Endothelial cell of umbilical vein (primary cell): ENCODE measurements around the gene PAPPA2. TPM values are rescaled to one million over a fixed set of nuclear protein-coding genes. Genes with fewer than 3 reads are reported as not detected.

Source experiments
- BruUV-seq: library from RNA; stranded (reverse); fragments of 400-500 nt; replicated peaks from 2 replicates; lab custom pipeline; 2021; lab: Mats Ljungman, UMichigan
- CTCF ChIA-PET: fragments of 300-600, 350-600 bp; sonication (Branson Sonifier 250); formaldehyde crosslinking; loops from one replicate; lab custom pipeline; 2021; ENCODE audit warnings: antibody characterized with exemption, inconsistent platforms; lab: Charles Lee
- POLR2A ChIA-PET: fragments of 300-600, 350-600 bp; sonication (Branson Sonifier 250); formaldehyde crosslinking; loops from one replicate; lab custom pipeline; 2021; ENCODE audit warnings: antibody characterized with exemption, inconsistent platforms; lab: Charles Lee
- DNase-seq: peaks from one replicate; pipeline ENCODE4 v3.0.0-alpha.2; 2011; ENCODE audit warnings: low read depth, low spot score
- FAIRE-seq: peaks from 2 replicates; lab custom pipeline; 2011; peaks lifted over from hg19 to GRCh38; lab: Jason Lieb, UNC
- H2AFZ ChIP-seq: 2 replicates; pipeline ENCODE4 v1.6.0; 2012; ENCODE audit warnings: low read depth, low read length, control low read depth, inconsistent platforms
- H3K27ac ChIP-seq: 2 replicates; pipeline ENCODE4 v1.5.1; 2011; ENCODE audit warnings: low read depth, mild to moderate bottlenecking, control low read depth, low read length, moderate library complexity; ENCODE audit not compliant: insufficient read depth
- H3K27me3 ChIP-seq, 2 experiments: 2 replicates each; pipeline versions ENCODE4 v1.6.0 to v1.6.1; 2011; ENCODE audit warnings: low read length in 2 of 2, mixed read lengths in 1 of 2; ENCODE audit not compliant: control insufficient read depth in 2 of 2, insufficient read depth in 2 of 2
- H3K36me3 ChIP-seq, 2 experiments: 2 replicates in 1 of 2; 3 replicates in 1 of 2; pipeline ENCODE4 v1.5.1; 2011; ENCODE audit warnings: low read length in 2 of 2, mild to moderate bottlenecking in 1 of 2, moderate library complexity in 1 of 2; ENCODE audit not compliant: control insufficient read depth in 2 of 2, insufficient read depth in 2 of 2; ENCODE audit errors: extremely low read depth in 1 of 2
- H3K4me1 ChIP-seq: 3 replicates; pipeline ENCODE4 v1.5.1; 2011; ENCODE audit warnings: mild to moderate bottlenecking, low read length; ENCODE audit not compliant: control insufficient read depth, insufficient read depth; ENCODE audit errors: extremely low read depth
- H3K4me2 ChIP-seq: 2 replicates; pipeline ENCODE4 v1.6.1; 2011; ENCODE audit warnings: low read length, control low read depth, mixed read lengths; ENCODE audit not compliant: insufficient read depth
- H3K4me3 ChIP-seq, 3 experiments: fragments of 200-600 bp in 1 of 3; sonication (generic), shearing (Covaris generic) in 1 of 3; replicated peaks in 1 of 3; 2 replicates each; pipeline ENCODE4 v1.5.1; 2011 to 2016; ENCODE audit warnings: control low read depth in 3 of 3, low read length in 3 of 3, mild to moderate bottlenecking in 2 of 3, inconsistent platforms in 1 of 3, low read depth in 1 of 3, moderate library complexity in 1 of 3; ENCODE audit not compliant: insufficient read depth in 1 of 3
- H3K79me2 ChIP-seq: 2 replicates; pipeline ENCODE4 v1.6.0; 2012; ENCODE audit warnings: low read length, inconsistent platforms; ENCODE audit not compliant: control insufficient read depth, insufficient read depth
- H3K9ac ChIP-seq: replicated peaks from 2 replicates; pipeline ENCODE3; 2011; ENCODE audit warnings: low read length, control low read depth; ENCODE audit not compliant: insufficient read depth; ENCODE audit errors: extremely low read depth
- H3K9me1 ChIP-seq: replicated peaks from 3 replicates; pipeline ENCODE4 v1.6.0; 2011; ENCODE audit warnings: mild to moderate bottlenecking, low read length; ENCODE audit not compliant: control insufficient read depth, insufficient read depth; ENCODE audit errors: extremely low read depth
- H3K9me3 ChIP-seq: replicated peaks from 2 replicates; pipeline ENCODE4 v1.5.1; 2012; ENCODE audit warnings: low read length, inconsistent platforms; ENCODE audit not compliant: control insufficient read depth, insufficient read depth
- H4K20me1 ChIP-seq: replicated peaks from 2 replicates; pipeline ENCODE3; 2011; ENCODE audit warnings: mild to moderate bottlenecking, low read length; ENCODE audit not compliant: control insufficient read depth, insufficient read depth; ENCODE audit errors: extremely low read depth
- CTCF ChIP-seq, 2 donors: IDR thresholded peaks; 1 replicate in 1 of 2; 2 replicates in 1 of 2; pipeline ENCODE4 v1.5.1; 2011; ENCODE audit warnings: low read length in 2 of 2, mild to moderate bottlenecking in 2 of 2, moderate library complexity in 2 of 2, control low read depth in 1 of 2, inconsistent platforms in 1 of 2, low read depth in 1 of 2; ENCODE audit not compliant: insufficient read depth in 1 of 2; ENCODE audit errors: extremely low read depth in 1 of 2
- EZH2 ChIP-seq: IDR thresholded peaks from 2 replicates; pipeline ENCODE4 v1.6.1; 2012; ENCODE audit warnings: borderline replicate concordance, low read depth, mild to moderate bottlenecking, moderate library complexity, low read length, inconsistent platforms; ENCODE audit not compliant: severe bottlenecking
- FOS ChIP-seq: IDR thresholded peaks from 2 replicates; pipeline ENCODE4 v1.6.1; 2011; ENCODE audit warnings: mild to moderate bottlenecking, low read length, moderate library complexity, borderline replicate concordance; ENCODE audit not compliant: insufficient read depth
- GATA2 ChIP-seq: IDR thresholded peaks from 2 replicates; pipeline ENCODE4 v1.7.0; 2011; ENCODE audit warnings: low read depth, mild to moderate bottlenecking, moderate library complexity, mixed read lengths, low read length; ENCODE audit not compliant: insufficient read length, insufficient read depth
- JUN ChIP-seq: IDR thresholded peaks from 2 replicates; pipeline ENCODE4 v1.6.1; 2011; ENCODE audit warnings: borderline replicate concordance, low read depth; ENCODE audit not compliant: insufficient read length, insufficient read depth
- MYC ChIP-seq: IDR thresholded peaks from one replicate; pipeline ENCODE4 v1.6.1; 2011; ENCODE audit warnings: mild to moderate bottlenecking, low read depth, low read length
- POLR2A ChIP-seq: IDR thresholded peaks from 2 replicates; pipeline ENCODE4 v1.6.1; 2012; ENCODE audit warnings: low read depth, mild to moderate bottlenecking, control low read depth, low read length
- POLR2AphosphoS5 ChIP-seq: IDR thresholded peaks from 2 replicates; pipeline ENCODE4 v1.6.1; 2012; ENCODE audit warnings: low read depth, mild to moderate bottlenecking, control low read depth, low read length, moderate library complexity; ENCODE audit not compliant: insufficient read depth
- dilution Hi-C: fragments of 300-500 bp; cut with MboI; formaldehyde crosslinking; loops from one replicate; pipeline ENCODE4 v1.15.0; 2019; ENCODE audit warnings: low sequenced_read_pairs; ENCODE audit not compliant: extremely low pct_ligation_motif_present
- intact Hi-C: fragments of 100-400 bp; cut with micrococcal nuclease; formaldehyde crosslinking; loops from one replicate; pipeline ENCODE4 v1.10.0; 2022
- polyA plus RNA-seq, 4 experiments: library from polyadenylated mRNA; depleted of rRNA in 3 of 4; stranded (reverse) in 3 of 4; unstranded in 1 of 4; fragments of >200 nt; gene quantifications; 2 replicates each; pipeline versions ENCODE4 v1.2.1 to v1.2.3, GENCODE V29; 2011 to 2012; ENCODE audit warnings: missing spikeins in 1 of 4
- total RNA-seq: library from RNA; stranded (reverse); gene quantifications from 2 replicates; pipeline ENCODE4 v1.2.3, GENCODE V29; 2021
- TF ChIP-seq, protein P1 (sequence below): IDR thresholded peaks from 2 replicates; pipeline ENCODE4 v1.6.1; 2011; ENCODE audit not compliant: insufficient read depth, insufficient read length

PAPPA2 gene
- total and polyA plus RNA-seq, 2 donors (not counting 3 experiments of a cell fraction or from before 2014, with no cell fraction given), result not detected

DNA sequence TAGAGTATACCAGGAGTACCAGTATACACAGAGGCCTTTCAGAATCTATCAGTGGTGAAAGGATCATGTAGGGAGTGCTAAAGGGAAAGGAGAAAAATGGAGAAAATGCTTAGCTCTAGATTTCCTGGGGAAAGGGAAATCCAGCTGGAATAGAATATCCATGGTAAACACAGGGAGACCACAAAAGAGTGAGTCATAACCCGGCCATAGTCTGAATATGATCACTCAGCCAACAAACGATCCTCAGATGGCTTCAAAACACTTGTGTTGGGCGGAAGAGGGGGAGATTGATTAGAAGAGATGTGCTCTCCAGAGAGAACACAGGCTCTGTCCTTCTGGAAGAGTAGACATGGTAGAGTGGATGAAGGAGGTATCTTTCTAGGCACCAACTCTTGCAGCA, 180.6 kb downstream of the PAPPA2 start:
- Histone ChIP-seq H4K20me1 (no peaks in the 10 kb centered on the region), H3K27me3 (no peaks in the 10 kb centered on the region), H2AFZ (no peak overlapping the region), H3K9me3 (no peaks in the 10 kb centered on the region), H3K4me1 (no peaks in the 10 kb centered on the region), H3K36me3 (no peaks in the 10 kb centered on the region), H3K4me2 (no peak overlapping the region), H3K9ac (no peak overlapping the region), H3K4me3 (no peak overlapping the region), H3K9me1 (no peaks in the 10 kb centered on the region), H3K27ac (no peak overlapping the region), H3K79me2 (no peaks in the 10 kb centered on the region)
- CTCF ChIA-PET, result no interaction called here
- intact Hi-C loops (no loop called here), dilution Hi-C loops (no loop called here)
- FAIRE-seq (no peak), DNase-seq (no peak)
- POLR2A ChIA-PET, result no interaction called here
- no peak for TF ChIP-seq CTCF (IDR thresholded peaks at IDR 0.05; ENCODE audit: extremely low read depth in 1 of 2, insufficient read depth in 1 of 2, low read depth in 1 of 2, low read length in 2 of 2)
- no peak for TF ChIP-seq MYC
- TF ChIP-seq POLR2AphosphoS5, result no peak
- no peak for TF ChIP-seq JUN
- TF ChIP-seq EZH2, result no peak
- TF ChIP-seq, protein P1, sequence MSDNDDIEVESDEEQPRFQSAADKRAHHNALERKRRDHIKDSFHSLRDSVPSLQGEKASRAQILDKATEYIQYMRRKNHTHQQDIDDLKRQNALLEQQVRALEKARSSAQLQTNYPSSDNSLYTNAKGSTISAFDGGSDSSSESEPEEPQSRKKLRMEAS, result no peak
- no peak for TF ChIP-seq POLR2A
- no peak for TF ChIP-seq GATA2
- no peak for TF ChIP-seq FOS
- no TSS peak for BruUV-seq
